NOMO-1 (cell line): ENCODE results near the gene CHMP4B.

Experiments used
- DNase-seq, 2 experiments: peaks; one replicate each; lab custom pipeline; 2025; ENCODE audit not compliant: unreplicated experiment in 2 of 2; lab: John Stamatoyannopoulos, UW

Gene CHMP4B

GRCh38 chr20:33859751-33860150 is 48.6 kb downstream of the CHMP4B start:
- no peak for DNase-seq

- DNase-seq = no peak
These were observed 50.3 kb downstream of the CHMP4B start for GRCh38 chr20:33861458-33861857.

- DNase-seq = peak; percentile 3 to 7
These were observed 51.7 kb downstream of the CHMP4B start for GRCh38 chr20:33862709-33863403.

- DNase-seq = no peak
These were observed 52.5 kb downstream of the CHMP4B start for GRCh38 chr20:33863440-33864323.

- no peak for DNase-seq
These were observed 53.3 kb downstream of the CHMP4B start for GRCh38 chr20:33864324-33864963.

- no peak for DNase-seq
These were observed 54.7 kb downstream of the CHMP4B start for GRCh38 chr20:33865761-33866370.

- no peak for DNase-seq
These were observed 55.4 kb downstream of the CHMP4B start for GRCh38 chr20:33866398-33867100.

- DNase-seq = no peak
These were observed 56.9 kb downstream of the CHMP4B start for GRCh38 chr20:33868042-33868441.

GRCh38 chr20:33868595-33868994 is 57.4 kb downstream of the CHMP4B start:
- DNase-seq = no peak

- no peak for DNase-seq
These were observed 58.1 kb downstream of the CHMP4B start for GRCh38 chr20:33869283-33869682.

GRCh38 chr20:33871362-33871761 is 60.2 kb downstream of the CHMP4B start:
- no peak for DNase-seq

- no peak for DNase-seq
These were observed 63.0 kb downstream of the CHMP4B start for GRCh38 chr20:33874129-33874528.

GRCh38 chr20:33875055-33875454 is 63.9 kb downstream of the CHMP4B start:
- peak in 1 of 2 experiments; percentile 14 for DNase-seq

- DNase-seq = no peak
These were observed 64.4 kb downstream of the CHMP4B start for GRCh38 chr20:33875534-33876026.

- no peak for DNase-seq
These were observed 67.4 kb downstream of the CHMP4B start for GRCh38 chr20:33878583-33878982.

- no peak for DNase-seq
These were observed 69.2 kb downstream of the CHMP4B start for GRCh38 chr20:33880396-33880795.

GRCh38 chr20:33881989-33882388 is 70.8 kb downstream of the CHMP4B start:
- no peak for DNase-seq

- DNase-seq = no peak
These were observed 71.3 kb downstream of the CHMP4B start for GRCh38 chr20:33882481-33882880.

GRCh38 chr20:33883164-33883563 is 72.0 kb downstream of the CHMP4B start:
- no peak for DNase-seq

- no peak for DNase-seq
These were observed 73.5 kb downstream of the CHMP4B start for GRCh38 chr20:33884633-33885032.
